SJSA1 (cell line): ENCODE measurements around the gene EIF4B. TPM values are rescaled to one million over a fixed set of nuclear protein-coding genes. Genes with fewer than 3 reads are reported as not detected.

Source experiments
- DNase-seq, 2 experiments: peaks; one replicate each; pipeline ENCODE4 v3.0.0-alpha.2; 2015 to 2020; ENCODE audit warnings: low spot score in 2 of 2, low read depth in 1 of 2
- H3K27ac ChIP-seq: fragments of 250-450 bp; sonication (Bioruptor Pico); 2 replicates; pipeline ENCODE4 v1.5.1; 2020; ENCODE audit warnings: mild to moderate bottlenecking, moderate library complexity
- H3K27me3 ChIP-seq: fragments of 250-450 bp; sonication (Bioruptor Pico); replicated peaks from 2 replicates; pipeline ENCODE4 v1.5.1; 2020; ENCODE audit warnings: mild to moderate bottlenecking, moderate library complexity
- H3K36me3 ChIP-seq: fragments of 250-450 bp; sonication (Bioruptor Pico); 2 replicates; pipeline ENCODE4 v1.5.1; 2020; ENCODE audit warnings: mild to moderate bottlenecking
- H3K4me1 ChIP-seq: fragments of 250-450 bp; sonication (Bioruptor Pico); replicated peaks from 2 replicates; pipeline ENCODE4 v1.6.1; 2021; ENCODE audit warnings: mild to moderate bottlenecking
- H3K4me3 ChIP-seq: fragments of 250-450 bp; sonication (Bioruptor Pico); 2 replicates; pipeline ENCODE4 v1.5.1; 2020; ENCODE audit warnings: mild to moderate bottlenecking
- H3K9me3 ChIP-seq: fragments of 250-450 bp; sonication (Bioruptor Pico); replicated peaks from 2 replicates; pipeline ENCODE4 v1.5.1; 2020; ENCODE audit warnings: mild to moderate bottlenecking
- total RNA-seq: library from RNA; depleted of rRNA; stranded (reverse); fragments of >200 nt; shearing (Covaris generic); gene quantifications from 2 replicates; pipeline ENCODE4 v1.2.3, GENCODE V29; 2014; rRNA removed

Gene EIF4B
- total RNA-seq, 1 experiment from 2014 or later: 263 TPM

GRCh38 chr12:53086361-53086760, 80.1 kb downstream of the EIF4B start:
- no peak for DNase-seq
- no peak overlapping the region for H3K4me3 ChIP-seq

GRCh38 chr12:53090105-53090504, 83.8 kb downstream of the EIF4B start:
- H3K36me3 ChIP-seq: no peaks in the 10 kb centered on the region
- no peak overlapping the region for H3K27ac ChIP-seq
- no peak overlapping the region for H3K4me3 ChIP-seq
- 0 out of 2 replicates have a peak, but pooled peaks cover 4% of the 10 kb centered on the region for H3K9me3 ChIP-seq
- no peaks in the 10 kb centered on the region for H3K27me3 ChIP-seq
- no peaks in the 10 kb centered on the region for H3K4me1 ChIP-seq
- no peak for DNase-seq

More at GRCh38 chr12:53086361-53086760, 80.1 kb downstream of the EIF4B start:
- Histone ChIP-seq H3K9me3 (0 out of 2 replicates have a peak, but pooled peaks cover 4% of the 10 kb centered on the region), H3K4me1 (no peaks in the 10 kb centered on the region), H3K36me3 (no peaks in the 10 kb centered on the region), H3K27me3 (no peaks in the 10 kb centered on the region), H3K27ac (no peak overlapping the region)

DNA sequence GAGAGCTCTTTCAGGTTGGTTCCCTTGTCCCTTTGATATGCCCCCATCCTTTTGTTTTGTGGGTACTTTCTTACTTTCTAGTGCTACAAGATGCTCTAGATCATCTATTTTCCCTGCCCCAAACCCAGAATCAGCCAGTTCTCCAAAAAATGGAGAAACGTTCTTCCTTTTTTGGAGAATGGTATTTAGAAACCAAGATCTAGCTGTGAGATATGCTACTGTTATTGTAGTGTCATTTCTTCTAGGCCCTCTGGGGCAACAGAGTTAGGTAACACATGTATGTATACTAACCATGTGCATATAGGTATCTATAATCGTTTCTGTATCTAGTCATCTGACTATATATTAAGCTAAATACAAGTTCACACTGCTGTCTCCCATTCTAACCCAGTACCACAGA, 84.3 kb downstream of the EIF4B start:
- Histone ChIP-seq H3K4me1 (no peaks in the 10 kb centered on the region), H3K9me3 (0 out of 2 replicates have a peak, but pooled peaks cover 3% of the 10 kb centered on the region), H3K36me3 (no peaks in the 10 kb centered on the region), H3K27me3 (no peaks in the 10 kb centered on the region), H3K27ac (no peak overlapping the region), H3K4me3 (no peak overlapping the region)
- no peak for DNase-seq

DNA sequence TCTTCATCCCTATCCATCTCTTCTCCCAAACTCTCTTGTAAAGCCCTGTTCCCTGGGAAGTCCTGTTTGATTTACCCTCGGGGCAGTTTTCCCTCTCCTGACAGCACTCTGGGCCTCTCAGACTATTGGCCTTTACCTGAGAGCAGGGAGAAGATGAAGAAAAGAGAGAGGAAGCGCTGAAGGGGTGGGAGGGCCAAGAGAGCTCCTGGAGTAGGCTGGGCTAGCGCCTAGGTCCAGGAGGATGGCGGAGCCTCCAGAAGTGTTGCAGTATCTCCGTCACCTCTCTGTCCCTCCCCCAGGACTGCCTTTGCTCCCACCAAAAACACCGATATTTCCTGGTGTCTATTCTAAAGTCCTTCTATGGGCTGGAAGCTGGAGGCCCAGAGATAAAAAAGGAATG, 85.5 kb downstream of the EIF4B start:
- Histone ChIP-seq H3K9me3 (no peaks in the 10 kb centered on the region), H3K4me1 (peaks cover 9% of the 10 kb centered on the region), H3K4me3 (no peak overlapping the region), H3K27me3 (no peaks in the 10 kb centered on the region), H3K36me3 (no peaks in the 10 kb centered on the region), H3K27ac (no peak overlapping the region)
- DNase-seq: no peak

Other genes starting within 250 kb of the EIF4B start
- 0.21 TPM in 1 of 2 replicates, not detected in the other for gene KRT76, start 229.1 kb upstream of the EIF4B start, total RNA-seq
- gene KRT3, start 210.3 kb upstream of the EIF4B start, total RNA-seq: 0.08 TPM in 1 of 2 replicates, not detected in the other
- gene KRT4, start 192.3 kb upstream of the EIF4B start, total RNA-seq: not detected in 2 replicates
- 0.08 and 1.1 TPM in 2 replicates for gene KRT79, start 172.1 kb upstream of the EIF4B start, total RNA-seq
- 0.21 TPM in 1 of 2 replicates, not detected in the other for gene KRT78, start 157.5 kb upstream of the EIF4B start, total RNA-seq
- 2.8 and 7.0 TPM in 2 replicates for gene KRT8, start 101.4 kb upstream of the EIF4B start, total RNA-seq
- gene KRT18, start 57.3 kb upstream of the EIF4B start, total RNA-seq: 63.9 and 81.8 TPM in 2 replicates
- gene TNS2, start 43.6 kb downstream of the EIF4B start, total RNA-seq: 8.8 and 18.4 TPM in 2 replicates
- gene SPRYD3, start 72.9 kb downstream of the EIF4B start, total RNA-seq: 18.3 and 18.6 TPM in 2 replicates
- gene IGFBP6, start 91.2 kb downstream of the EIF4B start, total RNA-seq: 58.0 and 64.5 TPM in 2 replicates
- not detected in 2 replicates for gene SOAT2, start 97.0 kb downstream of the EIF4B start, total RNA-seq
- 2.1 and 6.8 TPM in 2 replicates for gene ZNF740, start 174.3 kb downstream of the EIF4B start, total RNA-seq
- gene CSAD, start 174.5 kb downstream of the EIF4B start, total RNA-seq: 2.5 and 7.5 TPM in 2 replicates
- gene ITGB7, start 200.8 kb downstream of the EIF4B start, total RNA-seq: 0.45 TPM in 1 of 2 replicates, not detected in the other
- 13.5 and 13.6 TPM in 2 replicates for gene RARG, start 225.8 kb downstream of the EIF4B start, total RNA-seq